Stimulated activated CD4-positive, alpha-beta T cell treated with anti-CD3 and anti-CD28 coated beads, TNF-alpha, amount 100 ng/mL, for 24 hours (primary cell): ENCODE results near the gene FYB2.
A peak's percentile ranks its signal among the peaks of the same experiment; 100 is the strongest.

Source experiments
- DNase-seq, 3 experiments: peaks; one replicate each; pipeline ENCODE4 v3.0.0-alpha.2; 2020; ENCODE audit warnings: low read depth in 3 of 3

The FYB2 gene

GRCh38 chr1:56834137-56834900 lies 15.1 kb upstream of the FYB2 start:
- no peak for DNase-seq

- no peak for DNase-seq
Measured at GRCh38 chr1:56833088-56833487, 13.9 kb upstream of the FYB2 start.

- DNase-seq, result peak; percentile 46 to 57 (median 50)
Measured at GRCh38 chr1:56831871-56832693, 12.9 kb upstream of the FYB2 start.

GRCh38 chr1:56830052-56830451 lies 10.8 kb upstream of the FYB2 start:
- no peak for DNase-seq

GRCh38 chr1:56827711-56828110 lies 8.5 kb upstream of the FYB2 start:
- no peak for DNase-seq

- no peak for DNase-seq
Measured at GRCh38 chr1:56825436-56825835, 6.2 kb upstream of the FYB2 start.

- no peak for DNase-seq
Measured at GRCh38 chr1:56824938-56825337, 5.7 kb upstream of the FYB2 start.

GRCh38 chr1:56824271-56824670 lies 5.1 kb upstream of the FYB2 start:
- no peak for DNase-seq

- DNase-seq, result no peak
Measured at GRCh38 chr1:56821462-56821797, 2.2 kb upstream of the FYB2 start.

GRCh38 chr1:56820755-56821461 lies 1.7 kb upstream of the FYB2 start:
- peak; percentile 34 to 68 (median 52) for DNase-seq

- DNase-seq, result no peak
Measured at GRCh38 chr1:56817716-56818463, 1.3 kb downstream of the FYB2 start.

- no peak for DNase-seq
Measured at GRCh38 chr1:56816909-56817308, 2.3 kb downstream of the FYB2 start.

- no peak for DNase-seq
Measured at GRCh38 chr1:56816264-56816663, 2.9 kb downstream of the FYB2 start.

- no peak for DNase-seq
Measured at GRCh38 chr1:56814205-56814604, 5.0 kb downstream of the FYB2 start.

- no peak for DNase-seq
Measured at GRCh38 chr1:56811331-56811730, 7.9 kb downstream of the FYB2 start.

- no peak for DNase-seq
Measured at GRCh38 chr1:56808410-56808809, 10.8 kb downstream of the FYB2 start.

- no peak for DNase-seq
Measured at GRCh38 chr1:56806804-56807203, 12.4 kb downstream of the FYB2 start.

- peak in 1 of 3 experiments; percentile 1 for DNase-seq
Measured at GRCh38 chr1:56803561-56804156, 15.5 kb downstream of the FYB2 start.

GRCh38 chr1:56799605-56800400 lies 19.4 kb downstream of the FYB2 start:
- no peak for DNase-seq

- DNase-seq, result no peak
Measured at GRCh38 chr1:56798053-56798471, 21.1 kb downstream of the FYB2 start.
